Neural cell (in vitro differentiated cells): Measurements from ENCODE around the gene OR8A1. TPM values are rescaled to one million over a fixed set of nuclear protein-coding genes. Genes with fewer than 3 reads are reported as not detected.

Source experiments
- H2AFZ ChIP-seq: fragments of 200-600, 300-800 bp; sonication (generic), shearing (Covaris generic); 2 replicates; pipeline ENCODE4 v1.6.0; 2014; ENCODE audit warnings: low read depth, mild to moderate bottlenecking, antibody characterized with exemption, low read length, moderate library complexity
- H3F3A ChIP-seq: fragments of 200-600 bp; shearing (Covaris generic); 2 replicates; pipeline ENCODE4 v1.6.1; 2016; ENCODE audit warnings: mild to moderate bottlenecking, moderate library complexity, mixed read lengths, antibody characterized with exemption, low read length; ENCODE audit not compliant: insufficient read depth, poor library complexity, severe bottlenecking
- H3K27ac ChIP-seq: fragments of 200-600, 300-800 bp; sonication (generic), shearing (Covaris generic); 2 replicates; pipeline ENCODE4 v1.5.1; 2014; ENCODE audit warnings: mild to moderate bottlenecking, low read length, moderate library complexity
- H3K27me3 ChIP-seq: fragments of 300-800, 200-600 bp; sonication (generic), shearing (Covaris generic); 2 replicates; pipeline ENCODE4 v1.6.0; 2014; ENCODE audit warnings: mild to moderate bottlenecking, low read depth, low read length, moderate library complexity; ENCODE audit not compliant: insufficient read depth
- H3K36me3 ChIP-seq: fragments of 300-800, 200-600 bp; sonication (generic), shearing (Covaris generic); 2 replicates; pipeline ENCODE4 v1.5.1; 2014; ENCODE audit warnings: mild to moderate bottlenecking, antibody characterized with exemption, low read length, moderate library complexity; ENCODE audit not compliant: insufficient read depth
- H3K4me2 ChIP-seq: fragments of 300-800, 200-600 bp; sonication (generic), shearing (Covaris generic); 2 replicates; pipeline ENCODE4 v1.6.0; 2014; ENCODE audit warnings: mild to moderate bottlenecking, low read length
- H3K4me3 ChIP-seq: fragments of 300-800, 200-600 bp; sonication (generic), shearing (Covaris generic); 2 replicates; pipeline ENCODE4 v1.5.1; 2014; ENCODE audit warnings: mild to moderate bottlenecking, low read length, moderate library complexity
- H3K79me2 ChIP-seq: fragments of 200-600 bp; shearing (Covaris generic); replicated peaks from 2 replicates; pipeline ENCODE4 v1.6.0; 2014; ENCODE audit warnings: mild to moderate bottlenecking, low read length, moderate library complexity; ENCODE audit not compliant: insufficient read depth
- H3K9ac ChIP-seq: fragments of 300-800, 200-600 bp; sonication (generic), shearing (Covaris generic); 2 replicates; pipeline ENCODE4 v1.6.1; 2016; ENCODE audit warnings: mild to moderate bottlenecking, low read length, mixed read lengths
- H3K9me2 ChIP-seq: fragments of 200-600 bp; shearing (Covaris generic); 2 replicates; pipeline ENCODE4 v1.6.1; 2016; ENCODE audit warnings: mild to moderate bottlenecking, low read length, mixed read lengths; ENCODE audit not compliant: insufficient read depth
- H3K9me3 ChIP-seq: fragments of 200-600, 300-800 bp; sonication (generic), shearing (Covaris generic); 2 replicates; pipeline ENCODE4 v1.6.1; 2016; ENCODE audit warnings: mild to moderate bottlenecking, mixed run types, low read length, moderate library complexity, mixed read lengths
- H4K20me1 ChIP-seq: fragments of 200-600 bp; shearing (Covaris generic); 2 replicates; pipeline ENCODE4 v1.6.1; 2016; ENCODE audit warnings: mild to moderate bottlenecking, mixed run types; ENCODE audit not compliant: insufficient read depth
- CTCF ChIP-seq: fragments of 450-650 bp; IDR thresholded peaks from 2 replicates; pipeline ENCODE4 v1.5.1; 2014; ENCODE audit warnings: antibody characterized with exemption, mild to moderate bottlenecking, moderate library complexity; ENCODE audit not compliant: poor library complexity, severe bottlenecking
- EP300 ChIP-seq: fragments of 450-650 bp; conservative IDR thresholded peaks from 2 replicates; pipeline ENCODE4 v1.6.1; 2014; ENCODE audit warnings: antibody characterized with exemption, mild to moderate bottlenecking, moderate library complexity; ENCODE audit not compliant: poor library complexity, severe bottlenecking
- EZH2 ChIP-seq: fragments of 200-600, 300-800 bp; shearing (Covaris generic), sonication (generic); IDR thresholded peaks from 2 replicates; pipeline ENCODE4 v1.6.1; 2014; ENCODE audit warnings: antibody characterized with exemption, low read length, borderline replicate concordance, mild to moderate bottlenecking; ENCODE audit not compliant: insufficient read depth, poor library complexity, severe bottlenecking
- MXI1 ChIP-seq: fragments of 450-650 bp; conservative IDR thresholded peaks from 2 replicates; pipeline ENCODE4 v1.6.1; 2014; ENCODE audit warnings: antibody characterized with exemption, mild to moderate bottlenecking; ENCODE audit not compliant: poor library complexity, severe bottlenecking
- POLR2AphosphoS5 ChIP-seq: IDR thresholded peaks from 2 replicates; pipeline ENCODE4 v1.6.1; 2012
- RAD21 ChIP-seq: fragments of 450-650 bp; conservative IDR thresholded peaks from 2 replicates; pipeline ENCODE4 v1.6.1; 2014; ENCODE audit warnings: antibody characterized with exemption, mild to moderate bottlenecking, moderate library complexity
- REST ChIP-seq: IDR thresholded peaks from 2 replicates; pipeline ENCODE4 v1.6.1; 2012; ENCODE audit warnings: borderline replicate concordance
- SMC3 ChIP-seq: fragments of 450-650 bp; conservative IDR thresholded peaks from 2 replicates; pipeline ENCODE4 v1.6.1; 2014; ENCODE audit warnings: antibody characterized with exemption, mild to moderate bottlenecking, moderate library complexity; ENCODE audit not compliant: poor library complexity
- TAF1 ChIP-seq: IDR thresholded peaks from 2 replicates; pipeline ENCODE4 v1.6.1; 2012; ENCODE audit warnings: low read depth
- polyA plus RNA-seq: library from polyadenylated mRNA; depleted of rRNA; stranded (reverse); fragments of >200 nt; gene quantifications from 2 replicates; pipeline ENCODE4 v1.2.3, GENCODE V29; 2014

OR8A1 gene
- polyA plus RNA-seq, 1 donor from 2014 or later: not detected

GRCh38 chr11:124608147-124608546, 38.4 kb downstream of the OR8A1 start:
- Histone ChIP-seq H3K27ac (no peak overlapping the region), H3K9me3 (no peaks in the 10 kb centered on the region), H3F3A (no peaks in the 10 kb centered on the region), H3K9me2 (no peaks in the 10 kb centered on the region), H3K4me3 (no peak overlapping the region), H3K4me2 (no peak overlapping the region), H3K27me3 (no peaks in the 10 kb centered on the region), H4K20me1 (no peaks in the 10 kb centered on the region), H3K36me3 (no peaks in the 10 kb centered on the region), H2AFZ (no peak overlapping the region), H3K9ac (no peak overlapping the region), H3K79me2 (no peaks in the 10 kb centered on the region)
- TF ChIP-seq POLR2AphosphoS5 (no peak), SMC3 (no peak), EP300 (no peak), RAD21 (no peak), CTCF (no peak), EZH2 (no peak), REST (no peak)

- no peak overlapping the region for H3K4me2 ChIP-seq
- no peaks in the 10 kb centered on the region for H3K79me2 ChIP-seq
- no peaks in the 10 kb centered on the region for H3K36me3 ChIP-seq
- no peaks in the 10 kb centered on the region for H3K27me3 ChIP-seq
- no peak overlapping the region for H3K4me3 ChIP-seq
- no peak overlapping the region for H2AFZ ChIP-seq
- no peaks in the 10 kb centered on the region for H3F3A ChIP-seq
- H3K9me2 ChIP-seq: no peaks in the 10 kb centered on the region
- no peak for TF ChIP-seq POLR2AphosphoS5
- no peak for TF ChIP-seq EZH2
- TF ChIP-seq EP300: no peak
- TF ChIP-seq MXI1: no peak
- no peak for TF ChIP-seq CTCF
- TF ChIP-seq SMC3: no peak
- no peak for TF ChIP-seq RAD21
- no peak for TF ChIP-seq REST
- no peak for TF ChIP-seq TAF1
- no peak overlapping the region for H3K9ac ChIP-seq
- no peaks in the 10 kb centered on the region for H4K20me1 ChIP-seq
- no peak overlapping the region for H3K27ac ChIP-seq
- H3K9me3 ChIP-seq: no peaks in the 10 kb centered on the region
Observed at GRCh38 chr11:124610295-124610694, 40.5 kb downstream of the OR8A1 start.
